HG03039 (cell line): ENCODE results near the gene TNIK.

ENCODE experiments used
- ATAC-seq: cut with Tn5 transposase; IDR thresholded peaks from one replicate; pipeline ENCODE4 v1.9.1; 2021; ENCODE audit warnings: mild to moderate bottlenecking, moderate library complexity; ENCODE audit not compliant: unreplicated experiment

TNIK gene

GRCh38 chr3:171346019-171346418 lies 114.2 kb downstream of the TNIK start:
- ATAC-seq = no peak

- no peak for ATAC-seq
Observed at GRCh38 chr3:171345107-171345843, 114.9 kb downstream of the TNIK start.

GRCh38 chr3:171343693-171344092 lies 116.5 kb downstream of the TNIK start:
- ATAC-seq = no peak

- no peak for ATAC-seq
Observed at GRCh38 chr3:171342783-171343420, 117.3 kb downstream of the TNIK start.

- no peak for ATAC-seq
Observed at GRCh38 chr3:171342200-171342599, 118.0 kb downstream of the TNIK start.

- ATAC-seq = no peak
Observed at GRCh38 chr3:171340434-171340833, 119.8 kb downstream of the TNIK start.

- ATAC-seq = no peak
Observed at GRCh38 chr3:171339598-171339997, 120.6 kb downstream of the TNIK start.

- ATAC-seq = no peak
Observed at GRCh38 chr3:171336406-171336805, 123.8 kb downstream of the TNIK start.

- ATAC-seq = no peak
Observed at GRCh38 chr3:171335559-171335958, 124.6 kb downstream of the TNIK start.

- no peak for ATAC-seq
Observed at GRCh38 chr3:171334465-171334811, 125.8 kb downstream of the TNIK start.

- ATAC-seq = no peak
Observed at GRCh38 chr3:171333784-171334464, 126.3 kb downstream of the TNIK start.

- ATAC-seq = no peak
Observed at GRCh38 chr3:171330938-171331337, 129.3 kb downstream of the TNIK start.

GRCh38 chr3:171329746-171330145 lies 130.5 kb downstream of the TNIK start:
- ATAC-seq = no peak

- ATAC-seq = no peak
Observed at GRCh38 chr3:171328419-171329082, 131.7 kb downstream of the TNIK start.

GRCh38 chr3:171327441-171328174 lies 132.6 kb downstream of the TNIK start:
- ATAC-seq = no peak

GRCh38 chr3:171326717-171327440 lies 133.3 kb downstream of the TNIK start:
- ATAC-seq = peak; percentile 42

- no peak for ATAC-seq
Observed at GRCh38 chr3:171323938-171324536, 136.2 kb downstream of the TNIK start.

- ATAC-seq = no peak
Observed at GRCh38 chr3:171321559-171322360, 138.4 kb downstream of the TNIK start.
